Measurements from ENCODE around the gene RASGEF1B. TPM values are rescaled to one million over a fixed set of nuclear protein-coding genes. Genes with fewer than 3 reads are reported as not detected.
A peak's percentile ranks its signal among the peaks of the same experiment; 100 is the strongest.

RASGEF1B gene
- total RNA-seq, 1 donor: not detected

- no peak for DNase-seq (ENCODE audit: low read depth)
- no peak overlapping the region for H3K4me3 ChIP-seq (ENCODE audit: low read depth, low read length)
- no peak for TF ChIP-seq CTCF (IDR thresholded peaks at IDR 0.05; ENCODE audit: insufficient read depth, low read depth, low read length)
Measured at GRCh38 chr4:81449015-81449414, 22.7 kb downstream of the RASGEF1B start.

GRCh38 chr4:81447566-81448229 lies 24.0 kb downstream of the RASGEF1B start:
- TF ChIP-seq CTCF (IDR thresholded peaks at IDR 0.05; ENCODE audit: insufficient read depth, low read depth, low read length): no peak
- H3K4me3 ChIP-seq (ENCODE audit: low read depth, low read length): no peak overlapping the region
- DNase-seq (ENCODE audit: low read depth): peak; percentile 54

GRCh38 chr4:81446634-81447033 lies 25.1 kb downstream of the RASGEF1B start:
- TF ChIP-seq CTCF (IDR thresholded peaks at IDR 0.05; ENCODE audit: insufficient read depth, low read depth, low read length): no peak
- H3K4me3 ChIP-seq (ENCODE audit: low read depth, low read length): no peak overlapping the region
- DNase-seq (ENCODE audit: low read depth): no peak

- TF ChIP-seq CTCF (IDR thresholded peaks at IDR 0.05; ENCODE audit: insufficient read depth, low read depth, low read length): no peak
- no peak overlapping the region for H3K4me3 ChIP-seq (ENCODE audit: low read depth, low read length)
- DNase-seq (ENCODE audit: low read depth): no peak
Measured at GRCh38 chr4:81445196-81445595, 26.5 kb downstream of the RASGEF1B start.

DNA sequence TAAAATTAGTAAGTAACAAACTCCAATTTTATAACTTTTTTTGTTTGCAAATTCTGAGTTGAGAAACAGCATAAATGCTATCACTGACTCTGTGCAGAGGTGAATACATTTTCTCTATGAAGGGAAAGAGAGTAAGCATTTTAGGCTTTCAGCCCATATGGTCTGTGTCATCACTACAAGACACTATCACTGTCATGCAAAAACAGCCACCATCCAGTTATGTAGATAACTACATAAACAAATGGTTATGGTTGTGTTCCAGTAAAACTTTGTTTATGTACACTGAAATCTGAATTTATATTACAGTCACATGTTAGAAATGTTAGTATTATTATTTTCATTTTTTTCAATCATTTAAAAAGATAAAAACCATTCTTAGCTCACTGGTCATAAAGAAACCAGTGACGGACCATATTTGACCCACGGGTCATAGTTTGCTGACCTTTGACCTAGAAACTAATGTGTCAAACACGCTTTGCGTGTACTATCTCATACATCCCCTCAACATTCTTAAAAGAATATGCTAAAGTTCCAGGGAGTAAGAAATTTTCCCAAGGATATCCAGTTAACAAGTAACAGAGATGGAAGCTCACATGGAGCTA lies 29.1 kb downstream of the RASGEF1B start:
- peak; percentile 58 for DNase-seq (ENCODE audit: low read depth)
- H3K4me3 ChIP-seq (ENCODE audit: low read depth, low read length): no peak overlapping the region
- TF ChIP-seq CTCF (IDR thresholded peaks at IDR 0.05; ENCODE audit: insufficient read depth, low read depth, low read length): no peak

- no peak for TF ChIP-seq CTCF (IDR thresholded peaks at IDR 0.05; ENCODE audit: insufficient read depth, low read depth, low read length)
- DNase-seq (ENCODE audit: low read depth): no peak
- no peak overlapping the region for H3K4me3 ChIP-seq (ENCODE audit: low read depth, low read length)
Measured at GRCh38 chr4:81440949-81441348, 30.8 kb downstream of the RASGEF1B start.
